GM21447 (cell line): Measurements from ENCODE around the gene CIT.

ENCODE experiments used
- ATAC-seq: cut with Tn5 transposase; IDR thresholded peaks from one replicate; pipeline ENCODE4 v1.9.1; 2021; ENCODE audit not compliant: unreplicated experiment

The CIT gene

DNA sequence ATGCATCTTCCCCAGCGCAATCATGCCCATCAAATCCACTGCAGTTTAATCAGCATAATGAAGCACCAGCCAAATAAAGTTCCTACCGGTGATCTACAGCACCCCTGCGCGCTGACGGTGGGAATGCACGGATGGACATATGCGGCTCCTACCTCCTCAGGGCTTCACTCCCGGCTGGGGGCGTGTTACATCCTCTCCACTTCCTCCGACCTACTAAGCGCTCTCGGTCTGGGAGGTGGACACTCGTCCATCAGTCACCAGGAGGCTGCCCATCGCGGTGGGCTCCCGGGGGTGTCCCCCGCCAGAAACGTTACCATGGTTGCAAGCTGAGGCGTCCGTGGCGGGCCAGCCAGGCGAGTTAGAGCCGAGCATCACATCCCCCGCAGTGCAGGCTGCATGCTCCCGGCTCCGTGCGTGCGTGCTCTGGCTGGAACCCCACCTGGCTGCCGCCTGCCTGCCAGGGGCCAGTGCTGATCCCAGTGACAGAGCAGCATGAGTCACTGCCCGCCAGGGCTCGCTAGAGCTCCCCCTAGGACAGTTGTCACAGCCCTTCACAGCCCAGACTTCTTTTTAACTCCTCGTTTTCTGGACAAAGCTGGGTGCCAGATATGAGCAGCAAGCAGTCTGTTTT, 73.0 kb downstream of the CIT start:
- ATAC-seq = no peak

DNA sequence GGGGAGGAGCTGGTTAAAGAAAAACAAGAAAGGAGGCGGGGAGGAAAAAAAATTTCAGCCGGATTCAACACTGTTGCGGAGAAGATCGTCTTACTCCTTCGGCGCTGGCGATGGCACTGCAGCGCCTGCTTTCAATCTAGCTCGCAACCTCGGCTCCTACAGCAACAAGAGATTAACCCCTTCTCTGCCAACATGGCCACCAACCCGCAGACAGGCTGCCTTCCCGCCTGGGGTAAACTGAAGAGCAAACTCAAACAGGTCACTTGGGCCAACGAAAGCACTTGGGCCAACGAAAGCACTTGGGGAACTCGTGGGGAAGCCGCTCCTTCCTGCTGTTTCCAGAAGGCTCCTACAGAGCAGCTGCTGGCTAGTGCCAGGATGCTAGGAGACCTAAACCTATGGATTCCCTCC, 73.7 kb downstream of the CIT start:
- no peak for ATAC-seq

GRCh38 chr12:119802472-119802871, 74.6 kb downstream of the CIT start:
- ATAC-seq = no peak

- no peak for ATAC-seq
Observed at GRCh38 chr12:119797090-119797489, 80.0 kb downstream of the CIT start.

DNA sequence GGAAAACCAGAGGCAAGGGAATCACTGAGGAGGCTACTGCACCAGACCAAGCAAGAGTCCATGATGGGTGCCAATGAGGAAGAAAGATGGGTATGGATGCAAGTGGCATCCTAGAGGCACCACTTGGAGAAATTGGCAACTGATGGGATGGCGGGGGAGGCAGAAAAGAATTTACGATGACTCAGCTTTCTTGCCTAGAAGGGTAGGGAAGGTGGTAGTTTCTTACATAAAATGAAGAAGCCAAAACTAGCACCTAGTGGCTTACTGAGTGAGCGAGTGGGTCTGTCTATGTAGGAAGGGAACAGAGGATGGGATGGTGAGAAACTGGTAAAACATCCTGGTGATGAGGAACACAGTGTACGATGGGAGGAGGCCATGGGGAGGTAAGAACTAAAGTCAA, 80.8 kb downstream of the CIT start:
- ATAC-seq = no peak

GRCh38 chr12:119791453-119791852, 85.7 kb downstream of the CIT start:
- ATAC-seq = no peak

DNA sequence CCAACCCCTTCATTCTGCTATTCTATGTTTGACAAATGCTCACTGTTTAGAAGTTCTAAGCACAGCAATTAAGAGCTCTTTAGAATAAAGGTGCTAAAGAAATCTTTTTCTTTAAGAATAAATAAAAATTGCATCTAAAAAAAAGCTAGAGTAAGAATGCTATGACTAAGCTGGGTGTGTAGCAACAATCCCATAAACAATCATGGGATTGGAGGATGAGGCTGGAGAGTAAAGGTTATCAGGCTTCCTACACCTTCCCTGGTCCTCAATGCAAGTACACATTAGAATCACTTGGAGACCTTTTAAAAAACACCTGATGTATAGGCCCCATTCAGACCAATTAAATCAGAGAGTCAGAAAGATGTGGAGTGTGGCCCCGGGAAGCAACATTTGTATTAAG, 88.3 kb downstream of the CIT start:
- no peak for ATAC-seq

DNA sequence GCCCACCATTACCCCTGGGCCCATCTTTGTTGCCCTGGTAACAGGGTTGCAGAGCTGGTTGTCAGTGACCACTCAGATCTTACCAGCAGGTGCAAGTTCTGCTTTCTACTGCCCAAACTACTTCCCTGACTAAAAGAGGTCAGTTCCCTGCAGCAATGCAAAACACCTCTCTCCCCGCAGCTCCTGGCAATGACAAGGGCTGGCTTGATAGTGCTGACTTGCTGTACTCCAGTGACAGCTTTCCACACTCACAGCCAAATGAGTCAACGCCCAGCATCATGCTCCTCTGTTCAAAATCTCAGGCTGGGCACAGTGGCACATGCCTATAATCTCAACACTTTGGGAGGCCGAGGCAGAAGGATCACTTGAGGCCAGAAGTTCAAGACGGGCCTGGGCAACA, 90.6 kb downstream of the CIT start:
- ATAC-seq = no peak

DNA sequence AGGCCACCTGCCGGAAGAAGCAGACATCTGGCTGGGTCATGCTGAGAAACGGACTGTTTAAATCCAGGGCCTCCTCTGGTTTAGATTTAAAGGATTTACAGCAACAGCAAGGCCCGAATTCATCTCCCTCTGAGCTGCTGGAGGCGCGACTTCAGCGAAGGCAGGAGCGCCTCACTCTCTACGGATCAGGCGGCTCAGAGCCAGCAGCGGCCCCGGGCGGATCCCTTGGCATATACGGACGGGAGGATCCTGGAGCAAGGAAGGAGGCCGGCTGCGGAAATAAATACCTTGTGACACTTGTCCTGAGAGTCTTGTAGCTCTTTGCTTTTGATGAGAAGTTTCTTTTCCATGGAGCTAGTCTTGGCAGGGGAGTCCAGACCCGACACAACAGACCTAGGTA, 92.4 kb downstream of the CIT start:
- ATAC-seq = no peak

DNA sequence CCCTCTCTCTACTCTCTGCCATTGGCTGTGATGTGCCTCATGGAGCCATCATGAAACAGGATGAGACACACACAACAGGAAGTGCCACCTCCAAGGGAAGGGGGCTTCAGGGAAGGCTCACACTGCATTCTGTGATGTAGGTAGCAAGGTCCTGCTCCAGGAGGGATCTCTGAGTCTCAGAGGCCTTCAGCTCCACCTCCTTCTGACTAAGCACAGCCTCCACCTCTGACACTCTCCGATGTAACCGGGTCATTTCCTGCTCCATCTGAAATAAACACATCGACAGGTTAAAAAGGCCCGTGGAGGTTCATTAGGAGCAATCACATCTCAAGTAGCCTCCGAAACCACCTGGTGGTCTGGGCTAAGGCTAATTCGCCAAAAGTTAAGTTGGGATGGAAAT, 93.3 kb downstream of the CIT start:
- ATAC-seq = no peak

- no peak for ATAC-seq
Observed at GRCh38 chr12:119781804-119782203, 95.3 kb downstream of the CIT start.

DNA sequence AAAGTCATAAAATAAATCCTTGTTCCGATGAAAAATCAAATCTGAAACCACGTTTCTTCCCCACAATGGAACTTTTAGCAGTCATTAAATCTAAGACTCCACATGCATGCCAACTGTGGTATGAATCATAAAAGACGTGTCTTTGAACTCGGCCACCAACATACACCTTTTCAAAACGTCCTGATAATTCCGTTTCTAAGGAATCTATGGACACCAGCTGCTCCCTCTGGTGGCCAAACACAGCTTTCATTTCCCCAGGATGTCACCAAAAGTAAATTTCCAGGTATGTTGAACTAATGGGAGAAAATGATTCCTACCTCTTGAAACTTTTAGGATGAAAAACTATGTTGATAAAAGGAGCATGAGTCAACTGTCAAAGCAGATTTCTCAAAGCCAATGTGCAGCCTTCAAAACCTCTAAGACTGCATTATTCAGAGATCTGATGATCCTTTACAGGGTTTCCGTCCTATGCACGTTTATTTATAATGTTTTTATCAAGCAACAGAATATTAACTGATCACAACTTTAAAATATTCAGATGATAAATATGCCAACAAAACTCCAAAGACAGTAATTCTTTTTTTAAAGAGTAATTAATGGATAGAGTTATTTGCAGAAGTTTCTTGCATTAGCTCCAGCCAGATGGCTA, 96.2 kb downstream of the CIT start:
- ATAC-seq = no peak

- no peak for ATAC-seq
Observed at GRCh38 chr12:119775246-119775895, 101.7 kb downstream of the CIT start.

DNA sequence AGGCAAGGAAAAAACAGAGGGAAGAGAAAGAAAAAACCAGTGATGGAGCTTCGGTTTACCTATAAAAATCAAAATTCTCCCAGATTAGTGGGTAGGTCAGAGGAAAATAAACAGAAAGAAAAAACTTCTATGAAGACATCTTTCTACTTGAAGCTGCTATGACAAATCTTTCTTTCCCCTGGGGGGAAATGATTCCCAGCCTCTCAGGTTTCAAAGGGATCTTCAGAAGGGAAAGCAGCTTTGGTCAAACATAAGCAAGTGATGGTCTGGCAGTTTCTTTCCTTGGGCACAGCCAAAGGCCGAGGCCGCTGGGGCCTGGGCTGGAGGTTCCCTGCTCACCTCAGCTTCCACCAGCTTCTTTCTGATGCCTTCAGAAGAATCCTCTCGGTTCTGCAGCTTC, 104.7 kb downstream of the CIT start:
- no peak for ATAC-seq

GRCh38 chr12:119770146-119770545, 107.0 kb downstream of the CIT start:
- no peak for ATAC-seq

- no peak for ATAC-seq
Observed at GRCh38 chr12:119762619-119763018, 114.5 kb downstream of the CIT start.

- ATAC-seq = no peak
Observed at GRCh38 chr12:119758722-119759121, 118.4 kb downstream of the CIT start.

DNA sequence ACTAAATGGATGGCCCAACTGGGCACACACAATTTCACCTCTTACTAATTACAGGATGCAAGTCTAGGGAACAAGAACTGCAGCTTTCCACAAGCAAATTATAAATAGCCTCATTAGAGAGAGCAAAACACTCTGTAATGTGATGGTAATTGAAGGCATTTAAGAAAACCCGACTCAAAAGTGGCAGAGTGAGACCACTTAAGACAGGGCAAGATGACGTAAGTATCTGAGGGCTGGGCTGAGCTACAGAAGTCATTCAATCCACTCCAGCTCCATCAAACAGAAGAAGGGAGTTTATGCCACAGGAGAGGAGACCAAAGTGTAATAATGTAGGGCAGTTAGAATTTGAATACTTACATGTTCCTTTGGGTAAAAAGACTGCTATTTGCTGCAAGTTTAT, 118.9 kb downstream of the CIT start:
- ATAC-seq = no peak

DNA sequence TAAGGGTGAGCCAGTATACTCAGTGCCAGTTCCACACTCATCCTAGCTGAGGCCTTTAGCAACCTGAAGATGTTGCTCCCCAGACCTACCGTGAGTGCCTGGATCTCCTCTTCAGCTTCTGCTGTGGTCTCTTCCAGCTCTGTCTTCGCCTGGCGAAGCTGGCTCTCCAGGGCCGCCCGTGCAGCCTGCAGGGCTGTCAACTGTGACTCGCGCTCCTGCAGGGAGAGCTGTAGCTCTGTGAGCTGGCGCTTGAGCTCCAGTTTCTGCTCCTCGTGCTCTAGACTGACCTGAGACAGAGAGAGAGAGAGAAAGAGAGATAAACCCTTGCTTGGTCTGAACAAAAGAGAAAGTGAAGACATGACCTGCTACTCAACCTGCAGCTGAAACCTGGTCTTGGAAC, 125.2 kb downstream of the CIT start:
- no peak for ATAC-seq

DNA sequence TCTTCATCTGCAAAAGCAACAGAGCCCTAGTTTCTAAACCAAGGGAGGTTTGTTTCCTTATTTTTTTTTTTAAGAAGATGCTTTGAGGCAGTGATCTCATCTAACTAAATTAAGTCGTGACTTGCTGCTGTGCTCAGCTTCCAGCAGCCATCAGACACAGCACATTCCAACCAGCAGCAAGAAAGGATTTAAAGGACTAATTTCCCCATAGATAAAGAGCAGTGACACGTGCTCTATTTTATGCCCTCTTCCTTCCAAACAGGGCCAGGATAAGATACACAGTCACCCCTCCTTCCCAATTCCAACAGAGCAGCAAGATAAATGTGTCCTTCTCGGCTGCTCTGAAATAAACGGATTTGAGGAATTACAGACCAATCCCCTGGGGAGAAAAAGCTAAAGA, 127.5 kb downstream of the CIT start:
- no peak for ATAC-seq

- ATAC-seq = no peak
Observed at GRCh38 chr12:119748497-119748896, 128.6 kb downstream of the CIT start.

- ATAC-seq = no peak
Observed at GRCh38 chr12:119746169-119746568, 131.0 kb downstream of the CIT start.
